A549 (cell line): ENCODE measurements around the gene ITGA5.

Source experiments
- HDAC2 ChIP-seq: fragments of 200-600 bp; sonication (generic); IDR thresholded peaks from 2 replicates; pipeline ENCODE4 v1.6.1; 2016
- JUNB ChIP-seq: fragments of >200 bp; sonication (Bioruptor Twin); formaldehyde crosslinking; IDR thresholded peaks from 2 replicates; pipeline ENCODE4 v1.6.1; 2016
- MAFK ChIP-seq: fragments of 450-650 bp; IDR thresholded peaks from 2 replicates; pipeline ENCODE4 v1.6.1; 2014; ENCODE audit not compliant: partially characterized antibody
- POLR2A ChIP-seq: IDR thresholded peaks from 2 replicates; pipeline ENCODE4 v1.6.1; 2012; ENCODE audit warnings: mild to moderate bottlenecking, low read length
- RCOR1 ChIP-seq: fragments of 150-350 bp; IDR thresholded peaks from 2 replicates; pipeline ENCODE4 v1.6.1; 2014; ENCODE audit warnings: antibody characterized with exemption, low read length, low read depth
- TP53 ChIP-seq: fragments of 250-450 bp; sonication (Bioruptor Pico); IDR thresholded peaks from 2 replicates; pipeline ENCODE4 v1.5.0; 2021; ENCODE audit warnings: mild to moderate bottlenecking, moderate library complexity
- TF ChIP-seq, protein P1 (sequence below): fragments of >200 bp; sonication (Bioruptor Twin); formaldehyde crosslinking; IDR thresholded peaks from 3 replicates; pipeline ENCODE4 v1.5.1; 2016
- TF ChIP-seq, protein P2 (sequence below): fragments of 200-600 bp; sonication (generic); IDR thresholded peaks from 2 replicates; pipeline ENCODE4 v1.6.1; 2016; ENCODE audit warnings: antibody characterized with exemption, mild to moderate bottlenecking, moderate library complexity

DNA sequence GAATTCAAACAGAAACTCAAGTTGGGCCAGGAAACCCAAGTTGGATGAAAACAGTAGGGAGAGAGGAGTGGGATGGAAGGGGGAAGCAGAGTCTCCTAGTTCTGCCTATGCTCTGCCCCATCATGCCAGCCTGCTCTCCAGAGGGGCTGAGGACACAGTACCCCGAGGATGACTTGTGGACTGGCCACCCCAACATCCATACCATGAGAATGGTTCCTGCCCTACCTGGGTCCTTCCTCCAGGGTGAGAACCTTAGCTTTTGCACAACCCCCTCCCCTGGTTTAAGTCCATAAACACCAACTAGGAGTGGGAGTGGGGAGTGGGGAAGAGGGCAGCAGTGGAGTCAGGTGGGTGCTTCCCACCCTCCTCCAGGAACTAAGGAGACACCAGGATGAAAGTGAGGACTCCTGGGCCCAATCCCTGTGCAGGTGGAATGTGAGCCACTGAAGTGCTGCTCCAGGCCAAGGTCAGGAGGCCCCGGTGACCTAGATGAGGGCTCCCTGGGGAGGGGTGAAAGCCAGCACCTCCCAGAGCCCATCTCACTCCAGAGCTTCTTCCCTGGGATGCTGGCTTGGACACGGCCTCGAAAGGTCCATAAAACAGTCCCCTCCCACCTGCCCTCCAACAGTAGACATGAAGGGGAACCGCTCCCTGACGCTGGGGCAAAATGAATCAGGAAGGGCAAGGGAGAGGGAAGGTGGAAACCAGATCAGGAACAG is 41.1 kb downstream of the ITGA5 start:
- TF ChIP-seq MAFK: no peak
- TF ChIP-seq, protein P1, sequence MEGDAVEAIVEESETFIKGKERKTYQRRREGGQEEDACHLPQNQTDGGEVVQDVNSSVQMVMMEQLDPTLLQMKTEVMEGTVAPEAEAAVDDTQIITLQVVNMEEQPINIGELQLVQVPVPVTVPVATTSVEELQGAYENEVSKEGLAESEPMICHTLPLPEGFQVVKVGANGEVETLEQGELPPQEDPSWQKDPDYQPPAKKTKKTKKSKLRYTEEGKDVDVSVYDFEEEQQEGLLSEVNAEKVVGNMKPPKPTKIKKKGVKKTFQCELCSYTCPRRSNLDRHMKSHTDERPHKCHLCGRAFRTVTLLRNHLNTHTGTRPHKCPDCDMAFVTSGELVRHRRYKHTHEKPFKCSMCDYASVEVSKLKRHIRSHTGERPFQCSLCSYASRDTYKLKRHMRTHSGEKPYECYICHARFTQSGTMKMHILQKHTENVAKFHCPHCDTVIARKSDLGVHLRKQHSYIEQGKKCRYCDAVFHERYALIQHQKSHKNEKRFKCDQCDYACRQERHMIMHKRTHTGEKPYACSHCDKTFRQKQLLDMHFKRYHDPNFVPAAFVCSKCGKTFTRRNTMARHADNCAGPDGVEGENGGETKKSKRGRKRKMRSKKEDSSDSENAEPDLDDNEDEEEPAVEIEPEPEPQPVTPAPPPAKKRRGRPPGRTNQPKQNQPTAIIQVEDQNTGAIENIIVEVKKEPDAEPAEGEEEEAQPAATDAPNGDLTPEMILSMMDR: no peak
- TF ChIP-seq, protein P2, sequence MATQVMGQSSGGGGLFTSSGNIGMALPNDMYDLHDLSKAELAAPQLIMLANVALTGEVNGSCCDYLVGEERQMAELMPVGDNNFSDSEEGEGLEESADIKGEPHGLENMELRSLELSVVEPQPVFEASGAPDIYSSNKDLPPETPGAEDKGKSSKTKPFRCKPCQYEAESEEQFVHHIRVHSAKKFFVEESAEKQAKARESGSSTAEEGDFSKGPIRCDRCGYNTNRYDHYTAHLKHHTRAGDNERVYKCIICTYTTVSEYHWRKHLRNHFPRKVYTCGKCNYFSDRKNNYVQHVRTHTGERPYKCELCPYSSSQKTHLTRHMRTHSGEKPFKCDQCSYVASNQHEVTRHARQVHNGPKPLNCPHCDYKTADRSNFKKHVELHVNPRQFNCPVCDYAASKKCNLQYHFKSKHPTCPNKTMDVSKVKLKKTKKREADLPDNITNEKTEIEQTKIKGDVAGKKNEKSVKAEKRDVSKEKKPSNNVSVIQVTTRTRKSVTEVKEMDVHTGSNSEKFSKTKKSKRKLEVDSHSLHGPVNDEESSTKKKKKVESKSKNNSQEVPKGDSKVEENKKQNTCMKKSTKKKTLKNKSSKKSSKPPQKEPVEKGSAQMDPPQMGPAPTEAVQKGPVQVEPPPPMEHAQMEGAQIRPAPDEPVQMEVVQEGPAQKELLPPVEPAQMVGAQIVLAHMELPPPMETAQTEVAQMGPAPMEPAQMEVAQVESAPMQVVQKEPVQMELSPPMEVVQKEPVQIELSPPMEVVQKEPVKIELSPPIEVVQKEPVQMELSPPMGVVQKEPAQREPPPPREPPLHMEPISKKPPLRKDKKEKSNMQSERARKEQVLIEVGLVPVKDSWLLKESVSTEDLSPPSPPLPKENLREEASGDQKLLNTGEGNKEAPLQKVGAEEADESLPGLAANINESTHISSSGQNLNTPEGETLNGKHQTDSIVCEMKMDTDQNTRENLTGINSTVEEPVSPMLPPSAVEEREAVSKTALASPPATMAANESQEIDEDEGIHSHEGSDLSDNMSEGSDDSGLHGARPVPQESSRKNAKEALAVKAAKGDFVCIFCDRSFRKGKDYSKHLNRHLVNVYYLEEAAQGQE: no peak
- TF ChIP-seq TP53 (CRISPR knock-in tag): no peak
- TF ChIP-seq POLR2A: no peak
- TF ChIP-seq JUNB: no peak
- no peak for TF ChIP-seq RCOR1
- no peak for TF ChIP-seq HDAC2
